H1 (cell line): ENCODE measurements around the gene ERI2. TPM values are rescaled to one million over a fixed set of nuclear protein-coding genes. Genes with fewer than 3 reads are reported as not detected.

Experiments
- CTCF ChIA-PET: fragments of 300-600 bp; sonication (Branson Sonifier 250); formaldehyde crosslinking; loops from one replicate; lab custom pipeline; 2021; ENCODE audit not compliant: partially characterized antibody; lab: Charles Lee
- POLR2A ChIA-PET: fragments of 300-600 bp; sonication (Branson Sonifier 250); formaldehyde crosslinking; loops from one replicate; lab custom pipeline; 2021; ENCODE audit warnings: inconsistent platforms; ENCODE audit not compliant: partially characterized antibody; lab: Charles Lee
- DNase-seq, 2 experiments: peaks; one replicate each; pipeline versions ENCODE4 v3.0.0 to v3.0.0-alpha.2; 2010 to 2022; ENCODE audit warnings: low spot score in 2 of 2, low read depth in 1 of 2, mixed read lengths in 1 of 2
- FAIRE-seq: peaks from 2 replicates; lab custom pipeline; 2011; peaks lifted over from hg19 to GRCh38; lab: Jason Lieb, UNC
- H2AFZ ChIP-seq: 2 replicates; pipeline ENCODE4 v1.8.1; 2012; ENCODE audit warnings: low read length, inconsistent platforms
- H2AK5ac ChIP-seq: 2 replicates; pipeline ENCODE4 v1.6.1; 2013; ENCODE audit warnings: low read depth, low read length
- H2BK120ac ChIP-seq: replicated peaks from 2 replicates; pipeline ENCODE3; 2013; ENCODE audit warnings: low read depth, low read length, inconsistent platforms
- H2BK12ac ChIP-seq: 2 replicates; pipeline ENCODE4 v1.6.1; 2013; ENCODE audit warnings: low read depth, low read length
- H2BK15ac ChIP-seq: 2 replicates; pipeline ENCODE4 v1.6.1; 2013; ENCODE audit warnings: low read length
- H2BK20ac ChIP-seq: 2 replicates; pipeline ENCODE4 v1.6.1; 2013; ENCODE audit warnings: low read length
- H2BK5ac ChIP-seq: 2 replicates; pipeline ENCODE4 v1.6.1; 2013; ENCODE audit warnings: low read depth, low read length
- H3K14ac ChIP-seq: 2 replicates; pipeline ENCODE4 v1.6.1; 2013; ENCODE audit warnings: inconsistent platforms; ENCODE audit not compliant: insufficient read length
- H3K18ac ChIP-seq: 2 replicates; pipeline ENCODE4 v1.6.1; 2013; ENCODE audit warnings: low read length; ENCODE audit errors: extremely low read depth
- H3K23ac ChIP-seq: 2 replicates; pipeline ENCODE4 v1.6.1; 2013; ENCODE audit warnings: inconsistent platforms; ENCODE audit not compliant: insufficient read length
- H3K23me2 ChIP-seq: 2 replicates; pipeline ENCODE4 v1.6.1; 2013; ENCODE audit warnings: low read depth, low read length
- H3K27ac ChIP-seq: 2 replicates; pipeline ENCODE4 v1.6.1; 2011; ENCODE audit warnings: low read depth, low read length, inconsistent platforms
- H3K27me3 ChIP-seq, 4 experiments: replicated peaks in 1 of 4; 1 replicate in 1 of 4; 2 replicates in 3 of 4; pipeline versions ENCODE4 v1.6.1 to v1.8.1; 2011 to 2013; ENCODE audit warnings: low read length in 3 of 4, mild to moderate bottlenecking in 3 of 4, inconsistent platforms in 2 of 4, mixed read lengths in 2 of 4, moderate library complexity in 1 of 4; ENCODE audit not compliant: control insufficient read depth in 3 of 4, insufficient read depth in 3 of 4; ENCODE audit errors: extremely low read depth in 1 of 4
- H3K36me3 ChIP-seq, 4 experiments: 2 replicates each; pipeline versions ENCODE4 v1.6.1 to v1.8.1; 2011 to 2013; ENCODE audit warnings: mild to moderate bottlenecking in 4 of 4, low read length in 3 of 4, moderate library complexity in 2 of 4, control low read depth in 1 of 4, inconsistent platforms in 1 of 4; ENCODE audit not compliant: insufficient read depth in 4 of 4, control insufficient read depth in 2 of 4
- H3K4ac ChIP-seq: replicated peaks from 2 replicates; pipeline ENCODE3; 2013; ENCODE audit warnings: low read length, low read depth, mixed read lengths, inconsistent platforms; ENCODE audit not compliant: insufficient read length
- H3K4me1 ChIP-seq, 4 experiments: replicated peaks in 1 of 4; 1 replicate in 1 of 4; 2 replicates in 3 of 4; pipeline versions ENCODE4 v1.6.1 to v1.8.1; 2011 to 2013; ENCODE audit warnings: low read length in 3 of 4, inconsistent platforms in 2 of 4, mixed read lengths in 1 of 4; ENCODE audit not compliant: insufficient read depth in 4 of 4, control insufficient read depth in 3 of 4
- H3K4me2 ChIP-seq, 2 experiments: 2 replicates each; pipeline versions ENCODE4 v1.6.1 to v1.8.1; 2011 to 2013; ENCODE audit warnings: low read depth in 2 of 2, low read length in 2 of 2, control low read depth in 1 of 2, inconsistent platforms in 1 of 2, mild to moderate bottlenecking in 1 of 2; ENCODE audit not compliant: insufficient read depth in 1 of 2
- H3K4me3 ChIP-seq, 4 experiments: fragments of 200-600, 300-600 bp in 1 of 4; sonication (generic), shearing (Covaris generic), sonication (Bioruptor Twin) in 1 of 4; 2 replicates each; pipeline versions ENCODE4 v1.5.1 to v1.8.1; 2011 to 2016; ENCODE audit warnings: low read length in 4 of 4, low read depth in 3 of 4, control low read depth in 2 of 4, inconsistent platforms in 2 of 4, mild to moderate bottlenecking in 2 of 4, mixed read lengths in 1 of 4, moderate library complexity in 1 of 4; ENCODE audit not compliant: insufficient read depth in 2 of 4; ENCODE audit errors: extremely low read depth in 1 of 4
- H3K56ac ChIP-seq: replicated peaks from 2 replicates; pipeline ENCODE3; 2013; ENCODE audit warnings: low read depth, mild to moderate bottlenecking, mixed read lengths, low read length, inconsistent platforms; ENCODE audit not compliant: insufficient read length
- H3K79me1 ChIP-seq: 2 replicates; pipeline ENCODE4 v1.6.1; 2013; ENCODE audit warnings: low read depth, low read length, control low read depth
- H3K79me2 ChIP-seq, 2 experiments: 2 replicates each; pipeline versions ENCODE4 v1.6.1 to v1.8.1; 2012 to 2013; ENCODE audit warnings: low read length in 2 of 2, mild to moderate bottlenecking in 2 of 2, inconsistent platforms in 1 of 2; ENCODE audit not compliant: insufficient read depth in 2 of 2, control insufficient read depth in 1 of 2
- H3K9ac ChIP-seq, 4 experiments: replicated peaks in 1 of 4; 1 replicate in 1 of 4; 2 replicates in 3 of 4; pipeline versions ENCODE4 v1.6.1 to v1.8.1; 2011 to 2013; ENCODE audit warnings: low read depth in 3 of 4, low read length in 3 of 4, control low read depth in 2 of 4, mild to moderate bottlenecking in 2 of 4, moderate library complexity in 2 of 4, inconsistent platforms in 1 of 4; ENCODE audit errors: extremely low read depth in 1 of 4
- H3K9me3 ChIP-seq, 2 experiments: 2 replicates each; pipeline versions ENCODE4 v1.6.1 to v1.8.1; 2012 to 2013; ENCODE audit warnings: mild to moderate bottlenecking in 2 of 2, moderate library complexity in 2 of 2, control low read depth in 1 of 2, inconsistent platforms in 1 of 2, low read depth in 1 of 2, low read length in 1 of 2, mixed read lengths in 1 of 2; ENCODE audit not compliant: insufficient read depth in 2 of 2
- H4K20me1 ChIP-seq, 2 experiments: replicated peaks in 1 of 2; 2 replicates each; pipeline versions ENCODE3 to v1.8.1; 2011 to 2013; ENCODE audit warnings: inconsistent platforms in 2 of 2, low read length in 2 of 2, mild to moderate bottlenecking in 1 of 2; ENCODE audit not compliant: insufficient read depth in 2 of 2, control insufficient read depth in 1 of 2
- H4K5ac ChIP-seq: 2 replicates; pipeline ENCODE4 v1.6.1; 2013; ENCODE audit warnings: low read length, low read depth, mixed read lengths, inconsistent platforms; ENCODE audit not compliant: insufficient read length
- H4K8ac ChIP-seq: 2 replicates; pipeline ENCODE4 v1.8.0; 2013; ENCODE audit warnings: mild to moderate bottlenecking, moderate library complexity, low read length, inconsistent platforms; ENCODE audit not compliant: insufficient read depth; ENCODE audit errors: extremely low read depth
- H4K91ac ChIP-seq: replicated peaks from 2 replicates; pipeline ENCODE3; 2013; ENCODE audit warnings: low read length, mixed read lengths, inconsistent platforms; ENCODE audit not compliant: insufficient read length
- ATF2 ChIP-seq: IDR thresholded peaks from 2 replicates; pipeline ENCODE4 v1.6.1; 2012; ENCODE audit warnings: low read length, inconsistent platforms
- CREB1 ChIP-seq: IDR thresholded peaks from 2 replicates; pipeline ENCODE4 v1.6.1; 2012; ENCODE audit warnings: inconsistent platforms
- EGR1 ChIP-seq: IDR thresholded peaks from 2 replicates; pipeline ENCODE4 v1.6.1; 2011; ENCODE audit warnings: low read depth, low read length, borderline replicate concordance
- EP300 ChIP-seq, 2 experiments: IDR thresholded peaks; 1 replicate in 1 of 2; 2 replicates in 1 of 2; pipeline ENCODE4 v1.6.1; 2011 to 2012; ENCODE audit warnings: low read depth in 2 of 2, low read length in 2 of 2, mild to moderate bottlenecking in 2 of 2, borderline replicate concordance in 1 of 2, inconsistent platforms in 1 of 2, moderate library complexity in 1 of 2
- TAF1 ChIP-seq: IDR thresholded peaks from 2 replicates; pipeline ENCODE4 v1.6.1; 2011; ENCODE audit warnings: mild to moderate bottlenecking, low read depth, low read length
- ZNF274 ChIP-seq: IDR thresholded peaks from 2 replicates; pipeline ENCODE4 v1.7.0; 2012; ENCODE audit warnings: low read length, borderline replicate concordance; ENCODE audit errors: extremely low read depth
- WGBS, 2 experiments: shearing (Covaris generic) in 1 of 2; methylation state at CpG; one replicate each; pipeline versions ENCODE4 v1.1.6 to v1.1.7; 2013 to 2015; ENCODE audit warnings: low lambda C conversion rate in 2 of 2, mixed read lengths in 2 of 2, inconsistent platforms in 1 of 2, low coverage in 1 of 2, missing lambda C conversion rate in 1 of 2; ENCODE audit not compliant: insufficient replicate concordance in 2 of 2, insufficient coverage in 1 of 2, insufficient read length in 1 of 2; ENCODE audit errors: extremely low coverage in 1 of 2, missing lambda C conversion rate in 1 of 2; 5-methylcytosine and 5-hydroxymethylcytosine counted together
- polyA plus RNA-seq, 7 experiments: library from polyadenylated mRNA; depleted of rRNA in 3 of 7; stranded (reverse) in 5 of 7; unstranded in 2 of 7; fragments of >200 nt in 5 of 7; fragments of 200-250 nt in 2 of 7; gene quantifications; 1 replicate in 5 of 7; 2 replicates in 1 of 7; 4 replicates in 1 of 7; pipeline versions ENCODE4 v1.2.1 to v1.2.3, GENCODE V29; 2011 to 2013; ENCODE audit warnings: missing spikeins in 2 of 7, mixed read lengths in 2 of 7
- total RNA-seq: library from RNA; stranded (reverse); fragmentation: NEBNext Ultra II Directional; extraction: Animal tissue kit (Norgen Biotek cat#: 25700); gene quantifications from 2 replicates; pipeline ENCODE4 v1.2.1, GENCODE V29; 2021

Gene ERI2
- total and polyA plus RNA-seq, 2 of the 8 experiments (the other 6 are each of a cell fraction or from before 2014, with no cell fraction given): 11.0 to 12.6 TPM

- Histone ChIP-seq H3K4me1 (no peaks in the 10 kb centered on the region; a peak in 1 of 7 replicates), H3K9me3 (no peaks in the 10 kb centered on the region; a peak in 1 of 4 replicates), H3K36me3 (no peaks in the 10 kb centered on the region), H3K27me3 (no peaks in the 10 kb centered on the region; a peak in 1 of 7 replicates), H4K5ac (no peak overlapping the region), H3K4me2 (no peak overlapping the region), H4K20me1 (no peaks in the 10 kb centered on the region), H3K23me2 (no peaks in the 10 kb centered on the region), H3K79me2 (no peaks in the 10 kb centered on the region), H3K27ac (no peak overlapping the region), H3K79me1 (no peaks in the 10 kb centered on the region), H3K14ac (no peak overlapping the region), H2BK5ac (no peak overlapping the region), H3K4ac (no peak overlapping the region), H3K56ac (no peak overlapping the region), H4K91ac (no peak overlapping the region), H4K8ac (no peak overlapping the region), H2BK12ac (no peak overlapping the region), H2BK20ac (no peak overlapping the region), H2AK5ac (no peak overlapping the region), H2BK15ac (no peak overlapping the region), H3K23ac (no peak overlapping the region), H3K18ac (no peak overlapping the region), H2AFZ (no peak overlapping the region), H3K9ac (no peak overlapping the region), H3K4me3 (no peak overlapping the region), H2BK120ac (no peak overlapping the region)
- WGBS, 2 experiments: 95% methylated on average over 1 of the region's 1 CpG; no CpG with 5 or more reads in 1 of the 2 experiments
- DNase-seq (no peak), FAIRE-seq (no peak)
- TF ChIP-seq CREB1: no peak
- TF ChIP-seq ZNF274: no peak
- no peak for TF ChIP-seq TAF1
- TF ChIP-seq EP300 (IDR thresholded peaks at IDR 0.05; ENCODE audit: borderline replicate concordance in 1 of 2, low read depth in 2 of 2, low read length in 2 of 2): no peak
- TF ChIP-seq EGR1: no peak
- TF ChIP-seq ATF2: no peak
- POLR2A ChIA-PET: no interaction called here
- CTCF ChIA-PET: interaction anchor here (0.6 kb wide), 1 partner anchor 1387 kb away, joined by 3 read pairs; no protein-coding TSS in a partner anchor
These were observed 45.1 kb downstream of the ERI2 start for GRCh38 chr16:20761175-20761574.
